HS-27A (cell line): ENCODE measurements around the gene SELENOH.

ENCODE experiments used
- DNase-seq: peaks from one replicate; pipeline ENCODE4 v3.0.0-alpha.2; 2012; ENCODE audit warnings: low read depth, missing footprints

Gene SELENOH

DNA sequence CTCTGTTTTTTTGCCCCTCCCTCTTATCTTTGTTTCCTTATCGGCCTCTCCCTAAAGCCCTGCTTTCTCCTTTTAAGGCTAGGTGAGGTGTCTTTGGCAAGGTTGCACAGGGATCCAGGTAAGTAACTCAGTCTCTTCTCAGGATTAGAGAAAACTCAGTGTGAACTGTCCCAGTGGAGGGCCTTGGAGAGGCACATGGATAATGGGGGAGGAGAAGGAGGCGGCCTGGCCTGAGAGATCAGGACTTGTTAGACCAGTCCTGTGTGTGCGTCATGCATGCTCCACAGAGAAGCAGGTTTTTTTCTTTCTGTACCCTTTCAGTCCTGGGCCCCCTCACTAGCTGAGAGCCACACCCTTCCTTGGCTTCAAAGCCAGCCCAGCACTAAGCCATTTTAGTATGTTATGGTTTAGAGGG is 40.2 kb downstream of the SELENOH start:
- no peak for DNase-seq

DNA sequence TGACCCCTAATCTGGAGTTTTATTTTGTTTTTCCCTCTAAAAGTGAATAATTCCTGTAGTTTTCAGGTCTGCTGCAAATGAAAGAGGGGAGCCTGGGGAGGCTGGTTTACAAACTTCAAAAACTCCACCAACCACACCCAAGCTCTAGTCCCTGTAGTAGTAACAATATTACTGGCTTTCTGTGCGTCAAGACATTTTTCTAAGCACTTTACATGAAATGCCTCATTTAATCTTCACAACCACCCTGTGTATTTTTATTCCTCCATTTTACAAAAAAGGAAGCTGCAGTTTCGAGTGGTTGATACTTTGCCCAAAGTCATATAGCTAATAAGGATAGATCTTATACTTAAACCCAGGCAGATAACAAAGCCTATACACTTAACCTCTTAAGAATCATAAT is 43.8 kb downstream of the SELENOH start:
- no peak for DNase-seq

DNA sequence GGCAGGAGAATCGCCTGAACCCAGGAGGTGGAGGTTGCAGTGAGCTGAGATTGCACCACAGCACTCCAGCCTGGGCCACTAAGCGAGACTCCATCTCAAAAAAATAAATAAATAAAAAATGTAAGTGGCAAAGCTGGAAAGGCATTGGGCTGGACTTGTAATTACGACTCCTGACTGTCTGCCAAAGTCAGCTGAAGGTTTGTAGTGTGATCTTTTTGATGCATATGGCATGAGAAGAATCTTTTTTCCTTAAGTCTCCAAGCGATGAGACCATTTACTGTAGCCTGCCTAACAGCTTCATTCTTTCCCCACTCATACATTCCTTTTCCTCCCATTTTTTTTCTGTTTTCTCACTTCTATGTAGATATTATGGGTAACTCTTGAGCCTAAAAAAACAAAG is 45.1 kb downstream of the SELENOH start:
- no peak for DNase-seq

DNA sequence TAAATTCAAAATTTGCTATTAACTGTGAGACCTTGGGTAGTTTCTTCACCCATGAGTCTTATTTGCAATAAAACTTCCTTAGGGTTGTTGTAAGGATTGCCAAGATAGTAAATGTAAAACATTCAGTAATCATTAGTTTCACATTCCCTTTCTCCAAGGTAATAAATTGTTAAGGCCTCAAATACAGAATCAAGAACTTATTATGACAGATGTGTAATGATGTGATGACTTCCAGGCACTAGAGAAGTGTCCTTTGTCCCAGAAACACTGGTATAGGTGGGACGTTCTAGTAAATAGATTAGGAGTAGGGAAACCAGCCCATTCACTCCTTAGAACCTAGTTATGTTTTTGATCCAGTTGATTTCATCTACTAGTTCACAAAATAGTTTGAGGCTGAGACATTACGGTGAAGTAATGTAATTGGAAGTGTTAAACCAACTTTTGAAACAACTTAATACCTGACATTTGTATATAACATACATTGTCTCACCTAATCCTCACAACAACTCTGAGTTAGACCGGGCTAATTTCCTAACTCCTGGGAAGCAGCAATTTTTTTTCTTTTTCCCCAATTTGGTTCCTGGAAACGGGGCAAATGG is 45.8 kb downstream of the SELENOH start:
- no peak for DNase-seq

DNA sequence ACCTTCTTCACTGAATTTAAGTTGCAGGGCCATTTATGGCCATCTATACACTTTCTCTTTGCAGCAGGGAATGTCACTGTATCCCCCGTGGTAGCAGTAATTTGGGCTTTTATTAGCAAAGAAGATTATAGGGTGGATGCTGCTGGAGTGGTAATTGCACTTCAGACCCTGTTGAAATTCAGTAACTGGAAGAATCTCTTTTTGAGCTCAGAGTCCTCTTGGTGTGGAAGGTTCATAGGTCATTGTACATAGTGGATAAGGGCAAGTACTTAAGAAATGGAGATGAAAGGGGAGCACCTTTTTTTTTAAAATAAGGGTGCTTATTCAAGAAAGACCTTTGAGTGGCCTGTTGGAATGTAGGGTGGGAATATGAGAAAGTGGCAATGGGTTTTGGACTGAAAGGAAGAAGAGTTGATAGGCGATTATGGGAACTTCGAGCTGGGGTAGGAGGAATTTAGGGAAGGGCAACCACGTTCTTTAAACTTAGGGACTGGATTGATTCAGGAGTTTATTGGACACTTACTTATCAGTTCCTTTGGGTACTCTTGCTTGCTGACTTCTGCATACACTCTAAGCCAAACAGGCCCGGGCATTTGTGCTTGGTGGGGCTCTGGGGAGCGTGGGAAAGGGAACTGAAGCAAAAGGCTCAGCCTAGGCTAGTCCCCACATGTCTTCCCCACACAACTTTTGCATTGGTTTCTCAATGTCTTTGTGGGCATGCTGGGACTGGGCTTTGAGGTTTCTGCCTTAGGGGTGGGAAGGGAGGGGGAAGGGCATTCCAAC is 46.8 kb downstream of the SELENOH start:
- no peak for DNase-seq

DNA sequence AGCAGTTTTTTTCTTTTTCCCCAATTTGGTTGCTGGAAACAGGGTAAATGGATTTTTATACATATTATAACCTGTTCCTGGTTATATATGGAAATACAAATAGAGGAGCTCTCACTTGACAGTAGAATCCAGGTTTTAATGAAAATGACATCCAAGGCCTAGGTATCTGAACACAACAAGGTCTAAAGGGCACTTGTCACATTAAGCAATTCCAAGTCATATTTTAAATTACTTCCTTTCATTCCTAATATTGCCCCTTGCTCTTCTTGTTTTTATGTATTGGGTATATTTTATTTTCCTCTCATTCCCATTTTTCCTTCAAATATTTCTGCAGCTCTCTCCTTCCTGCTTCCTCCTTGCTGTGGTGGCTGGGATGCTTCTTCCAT is 47.4 kb downstream of the SELENOH start:
- no peak for DNase-seq

DNA sequence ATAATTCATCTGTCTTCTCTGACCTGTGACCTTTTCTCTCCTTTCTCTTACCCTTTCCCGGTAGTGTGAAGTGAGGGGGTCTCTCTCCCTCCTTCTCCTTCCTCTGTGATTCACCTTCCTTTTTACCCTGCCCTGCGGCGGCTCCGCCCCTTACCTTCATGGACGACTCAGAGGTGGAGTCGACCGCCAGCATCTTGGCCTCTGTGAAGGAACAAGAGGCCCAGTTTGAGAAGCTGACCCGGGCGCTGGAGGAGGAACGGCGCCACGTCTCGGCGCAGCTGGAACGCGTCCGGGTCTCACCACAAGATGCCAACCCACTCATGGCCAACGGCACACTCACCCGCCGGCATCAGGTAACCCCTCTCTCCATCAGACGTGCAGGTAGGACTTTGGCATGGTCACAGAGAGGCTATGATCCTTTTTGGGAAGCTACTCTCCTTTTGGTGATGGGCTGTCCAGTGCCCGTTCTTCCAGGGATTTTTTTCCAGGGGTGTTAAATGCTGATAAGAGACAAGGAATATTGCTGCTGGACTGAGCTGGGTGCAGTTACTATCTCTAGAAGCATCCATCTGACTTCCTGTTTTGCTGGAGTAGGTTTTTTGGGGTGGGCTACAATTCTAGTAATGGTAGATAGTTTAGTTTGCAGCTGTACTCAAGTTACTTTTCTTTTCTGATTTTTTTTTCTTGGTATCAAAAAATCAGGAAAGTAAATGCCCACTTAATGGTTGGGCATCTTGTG is 50.2 kb downstream of the SELENOH start:
- no peak for DNase-seq

DNA sequence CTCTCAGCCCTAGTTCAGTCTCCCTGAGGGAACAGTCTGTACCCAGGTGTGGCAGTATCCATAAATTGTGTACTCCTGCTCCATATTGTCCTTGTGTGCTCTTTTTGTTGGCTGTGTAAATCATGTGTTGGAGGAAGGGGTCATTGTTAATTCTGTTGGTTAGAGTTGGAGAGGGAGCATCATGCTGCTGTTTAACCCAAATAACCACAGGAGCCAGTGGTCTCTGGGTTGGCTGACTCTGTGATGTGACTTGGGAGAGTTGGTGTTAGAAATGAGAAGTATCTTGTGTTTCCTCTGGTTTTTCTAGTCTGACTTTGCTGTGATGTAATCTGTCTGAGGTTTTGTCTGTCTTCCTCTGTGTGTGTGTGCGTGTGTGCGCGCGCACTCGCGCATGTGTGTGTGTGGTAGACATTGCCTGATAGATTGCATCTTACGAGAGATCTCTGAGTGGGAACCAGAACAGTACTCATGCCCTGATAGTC is 50.8 kb downstream of the SELENOH start:
- no peak for DNase-seq

DNA sequence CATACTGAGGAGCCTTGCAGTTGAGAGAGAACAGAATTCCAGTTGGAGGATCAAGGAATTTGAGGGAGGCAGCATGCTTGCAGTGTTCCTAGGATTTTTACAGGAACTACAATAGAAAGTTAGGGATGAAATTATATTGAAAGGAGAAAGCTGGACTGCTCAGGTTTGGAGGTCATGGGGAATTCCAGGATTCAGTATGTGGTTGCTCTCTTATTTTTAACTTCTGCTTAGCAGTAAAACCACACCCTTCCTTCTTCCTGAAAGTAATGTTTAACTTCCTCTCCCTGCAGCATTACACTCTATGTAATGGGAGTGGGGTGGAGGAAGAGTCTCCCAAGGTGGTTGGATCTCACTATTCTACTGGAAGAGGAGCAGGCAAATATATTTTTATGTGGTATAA is 51.6 kb downstream of the SELENOH start:
- no peak for DNase-seq
